ENCODE results near the gene KCNQ2. TPM values are rescaled to one million over a fixed set of nuclear protein-coding genes. Genes with fewer than 3 reads are reported as not detected.

Gene KCNQ2
- total RNA-seq, 2 experiments from 2014 or later, result not detected

DNA sequence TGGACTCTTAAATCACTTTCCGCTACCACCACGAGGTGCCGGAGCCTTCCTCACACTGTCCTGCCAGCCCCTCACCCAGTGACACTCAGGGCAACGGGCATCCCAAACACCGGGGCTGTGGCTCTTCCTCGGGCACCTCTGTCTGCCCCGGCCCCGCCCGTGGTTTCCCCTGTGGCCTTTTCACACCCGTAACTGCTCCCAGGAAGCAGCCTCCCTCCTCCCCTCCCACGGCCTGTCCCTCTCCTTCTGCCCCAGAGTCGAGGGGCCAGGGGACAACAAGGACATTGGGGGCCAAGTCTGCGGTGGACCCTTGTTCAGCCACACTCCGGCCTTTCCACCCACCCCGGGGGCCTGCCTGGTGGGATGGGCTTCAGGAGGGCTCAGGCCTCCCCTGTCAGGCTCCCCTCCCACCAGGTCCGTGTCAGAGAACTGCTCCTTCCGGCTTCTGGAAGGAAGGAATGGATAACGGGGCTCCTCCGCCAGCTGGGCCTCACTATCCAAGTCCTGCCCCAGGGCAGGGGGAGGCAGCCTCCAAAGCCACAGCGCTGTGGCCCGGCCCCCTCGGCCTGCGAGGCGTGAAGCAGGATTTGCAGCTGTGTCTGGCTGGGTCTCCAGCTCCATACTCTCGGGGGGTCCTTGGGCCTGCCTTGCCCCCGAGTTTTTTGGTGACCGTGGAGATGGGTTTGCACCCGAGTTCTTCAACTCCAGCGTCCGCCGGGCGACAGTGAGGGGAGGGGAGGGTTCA, 56.6 kb downstream of the KCNQ2 start:
- Mint-ChIP-seq H3K9me3 (ENCODE audit: low read depth) (no peaks in the 10 kb centered on the region), H3K27me3 (peaks cover 3% of the 10 kb centered on the region), H3K27ac (no peak overlapping the region), H3K36me3 (ENCODE audit: low read depth) (no peaks in the 10 kb centered on the region), H3K4me3 (no peak overlapping the region), H3K4me1 (peaks cover 4% of the 10 kb centered on the region)
- ATAC-seq, result no peak
- no peak for DNase-seq
- ChIA-PET POLR2A (no interaction called here), CTCF (no interaction called here)
- intact Hi-C loops (cut with DNase I, micrococcal nuclease), result no loop called here

GRCh38 chr20:63414720-63415430, 57.6 kb downstream of the KCNQ2 start:
- peaks cover 3% of the 10 kb centered on the region for H3K27me3 Mint-ChIP-seq
- ATAC-seq (no peak), DNase-seq (no peak)
- H3K4me1 Mint-ChIP-seq, result peaks cover 4% of the 10 kb centered on the region
- CTCF ChIA-PET, result interaction anchor here (0.5 kb wide), 1 partner anchor 190 kb away, joined by 3 read pairs; no protein-coding TSS in a partner anchor
- no peak overlapping the region for H3K27ac Mint-ChIP-seq
- no peaks in the 10 kb centered on the region for H3K36me3 Mint-ChIP-seq (ENCODE audit: low read depth)
- intact Hi-C loops (cut with DNase I, micrococcal nuclease), result no loop called here
- POLR2A ChIA-PET, result no interaction called here
- H3K4me3 Mint-ChIP-seq, result no peak overlapping the region
- no peaks in the 10 kb centered on the region for H3K9me3 Mint-ChIP-seq (ENCODE audit: low read depth)

GRCh38 chr20:63413963-63414684, 58.3 kb downstream of the KCNQ2 start:
- H3K4me3 Mint-ChIP-seq, result no peak overlapping the region
- DNase-seq (no peak), ATAC-seq (no peak)
- ChIA-PET CTCF (interaction anchor here (0.5 kb wide), 1 partner anchor 189 kb away, joined by 3 read pairs; no protein-coding TSS in a partner anchor), POLR2A (interaction anchor here (0.6 kb wide), 1 partner anchor 457 kb away, joined by 4 read pairs; no protein-coding TSS in a partner anchor)
- no peak overlapping the region for H3K27ac Mint-ChIP-seq
- peaks cover 4% of the 10 kb centered on the region for H3K4me1 Mint-ChIP-seq
- intact Hi-C loops (cut with DNase I, micrococcal nuclease), result no loop called here
- peaks cover 3% of the 10 kb centered on the region for H3K27me3 Mint-ChIP-seq
- H3K9me3 Mint-ChIP-seq (ENCODE audit: low read depth), result no peaks in the 10 kb centered on the region
- H3K36me3 Mint-ChIP-seq (ENCODE audit: low read depth), result no peaks in the 10 kb centered on the region

DNA sequence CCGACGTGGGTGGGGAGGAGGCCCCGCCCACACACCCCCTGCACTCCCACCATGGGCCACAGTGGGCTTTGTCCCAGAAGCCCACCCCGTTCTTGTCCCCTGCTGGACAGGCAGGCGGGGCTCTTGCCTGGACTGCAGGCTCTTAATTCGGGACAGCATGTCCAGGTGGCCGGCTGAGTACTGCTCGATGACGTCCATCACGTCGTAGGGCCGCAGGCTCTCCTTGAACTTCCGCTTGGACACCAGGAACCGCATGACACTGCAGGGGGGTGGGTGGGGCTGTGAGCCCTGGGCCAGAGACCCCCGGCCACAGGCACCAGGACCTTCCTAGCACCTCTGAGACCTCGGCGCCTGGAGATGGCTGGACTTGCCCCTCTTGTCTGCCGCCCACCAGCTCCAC, 59.1 kb downstream of the KCNQ2 start:
- ChIA-PET CTCF (no interaction called here), POLR2A (interaction anchor here (0.6 kb wide), 1 partner anchor 458 kb away, joined by 4 read pairs; no protein-coding TSS in a partner anchor)
- peaks cover 3% of the 10 kb centered on the region for H3K27me3 Mint-ChIP-seq
- H3K36me3 Mint-ChIP-seq (ENCODE audit: low read depth), result no peaks in the 10 kb centered on the region
- H3K4me3 Mint-ChIP-seq, result no peak overlapping the region
- H3K27ac Mint-ChIP-seq, result no peak overlapping the region
- intact Hi-C loops (cut with DNase I, micrococcal nuclease), result no loop called here
- no peaks in the 10 kb centered on the region for H3K9me3 Mint-ChIP-seq (ENCODE audit: low read depth)
- DNase-seq (no peak), ATAC-seq (no peak)
- H3K4me1 Mint-ChIP-seq, result peaks cover 4% of the 10 kb centered on the region

- DNase-seq (no peak), ATAC-seq (no peak)
- H3K9me3 Mint-ChIP-seq (ENCODE audit: low read depth), result no peaks in the 10 kb centered on the region
- POLR2A ChIA-PET, result no interaction called here
- intact Hi-C loops (cut with DNase I, micrococcal nuclease), result no loop called here
- H3K27me3 Mint-ChIP-seq, result peaks cover 3% of the 10 kb centered on the region
- H3K27ac Mint-ChIP-seq, result no peak overlapping the region
- H3K36me3 Mint-ChIP-seq (ENCODE audit: low read depth), result no peaks in the 10 kb centered on the region
- H3K4me3 Mint-ChIP-seq, result no peak overlapping the region
- CTCF ChIA-PET, result no interaction called here
- H3K4me1 Mint-ChIP-seq, result peaks cover 4% of the 10 kb centered on the region
Observed at GRCh38 chr20:63412889-63413288, 59.6 kb downstream of the KCNQ2 start.

DNA sequence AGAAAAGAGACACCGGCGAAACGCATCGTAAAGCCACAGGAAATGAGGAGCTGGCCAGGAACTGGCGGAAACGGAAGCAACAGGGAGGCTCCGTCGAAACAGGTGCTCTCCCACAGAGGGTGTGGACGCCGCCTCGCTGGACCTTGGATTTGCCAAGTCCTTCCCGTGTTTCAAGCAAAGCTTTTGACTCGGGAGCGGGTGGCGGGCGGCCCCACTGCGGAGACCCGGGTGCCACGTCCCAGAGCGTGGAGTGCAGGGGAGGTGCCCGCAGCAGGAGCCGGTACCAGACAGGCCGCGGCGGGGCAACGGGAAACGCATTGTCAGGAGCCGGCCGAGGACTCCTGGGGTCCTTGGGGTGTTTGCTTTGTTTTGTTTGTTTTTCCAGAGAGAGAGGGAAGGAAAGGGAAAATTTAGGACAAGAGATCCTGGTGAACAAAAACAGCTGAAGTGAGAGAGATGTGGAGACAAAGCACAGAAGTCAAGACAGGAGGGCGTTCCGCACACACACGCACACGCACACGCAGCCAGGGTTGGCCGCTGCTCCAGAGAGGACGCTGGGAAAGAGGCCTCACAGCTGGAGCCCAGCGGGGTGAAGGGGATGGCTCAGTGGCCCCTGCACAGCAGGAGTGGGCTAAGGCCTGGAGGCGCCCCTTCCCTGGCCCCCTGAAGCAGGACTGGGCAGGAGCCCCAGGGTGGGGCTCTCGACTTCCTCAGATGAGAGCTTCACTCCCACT, 60.4 kb downstream of the KCNQ2 start:
- no peaks in the 10 kb centered on the region for H3K9me3 Mint-ChIP-seq (ENCODE audit: low read depth)
- DNase-seq (no peak), ATAC-seq (no peak)
- peaks cover 3% of the 10 kb centered on the region for H3K27me3 Mint-ChIP-seq
- ChIA-PET POLR2A (no interaction called here), CTCF (no interaction called here)
- no peak overlapping the region for H3K27ac Mint-ChIP-seq
- intact Hi-C loops (cut with DNase I, micrococcal nuclease), result no loop called here
- no peak overlapping the region for H3K4me3 Mint-ChIP-seq
- H3K36me3 Mint-ChIP-seq (ENCODE audit: low read depth), result no peaks in the 10 kb centered on the region
- H3K4me1 Mint-ChIP-seq, result peaks cover 4% of the 10 kb centered on the region

- POLR2A ChIA-PET, result no interaction called here
Observed at GRCh38 chr20:63411151-63411897, 61.1 kb downstream of the KCNQ2 start.

DNA sequence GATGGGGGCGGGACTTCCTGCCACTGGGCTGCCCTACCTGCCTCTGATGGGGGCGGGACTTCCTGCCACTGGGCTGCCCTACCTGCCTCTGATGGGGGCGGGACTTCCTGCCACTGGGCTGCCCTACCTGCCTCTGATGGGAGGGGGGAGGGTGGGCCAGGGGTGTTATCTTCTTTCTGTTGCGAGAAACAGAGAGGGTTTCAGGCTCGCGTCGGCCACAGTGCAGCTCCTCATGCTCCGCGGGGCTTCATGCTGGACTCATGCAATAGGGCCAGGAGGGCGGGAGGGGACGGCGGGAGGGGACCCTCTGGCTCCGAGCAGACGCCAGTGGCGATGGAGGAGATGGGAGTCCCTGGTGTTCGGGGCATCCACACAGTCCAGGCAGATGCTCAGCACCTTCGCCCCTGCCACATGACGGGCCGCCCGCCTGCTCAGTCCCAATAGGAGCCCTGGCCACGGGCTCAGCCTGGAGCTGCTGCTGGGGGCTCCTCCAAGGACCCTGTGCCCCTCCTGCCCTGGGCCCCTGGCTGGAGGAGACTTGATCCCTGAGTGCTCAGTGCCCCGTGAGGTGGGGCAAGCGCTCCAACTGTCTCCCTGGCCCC, 62.5 kb downstream of the KCNQ2 start:
- H3K9me3 Mint-ChIP-seq (ENCODE audit: low read depth), result no peaks in the 10 kb centered on the region

More at GRCh38 chr20:63411151-63411897, 61.1 kb downstream of the KCNQ2 start:
- intact Hi-C loops (cut with DNase I, micrococcal nuclease), result no loop called here
- peak; percentile 19 for ATAC-seq
- Mint-ChIP-seq H3K27me3 (peaks cover 3% of the 10 kb centered on the region), H3K27ac (no peak overlapping the region), H3K4me1 (peaks cover 4% of the 10 kb centered on the region), H3K36me3 (ENCODE audit: low read depth) (no peaks in the 10 kb centered on the region), H3K4me3 (no peak overlapping the region), H3K9me3 (ENCODE audit: low read depth) (no peaks in the 10 kb centered on the region)
- CTCF ChIA-PET, result interaction anchor here (0.5 kb wide), 1 partner anchor 442 kb away, joined by 3 read pairs; no protein-coding TSS in a partner anchor
- DNase-seq, result no peak

GRCh38 chr20:63409066-63409833, 63.2 kb downstream of the KCNQ2 start:
- H3K9me3 Mint-ChIP-seq (ENCODE audit: low read depth), result no peaks in the 10 kb centered on the region
- H3K4me1 Mint-ChIP-seq, result peaks cover 4% of the 10 kb centered on the region
- intact Hi-C loops (cut with DNase I, micrococcal nuclease), result no loop called here
- ChIA-PET POLR2A (no interaction called here), CTCF (interaction anchor here (0.6 kb wide), 1 partner anchor 31 kb away, joined by 3 read pairs; no protein-coding TSS in a partner anchor)
- H3K27me3 Mint-ChIP-seq, result peaks cover 3% of the 10 kb centered on the region
- no peak overlapping the region for H3K27ac Mint-ChIP-seq
- ATAC-seq (no peak), DNase-seq (no peak)
- H3K4me3 Mint-ChIP-seq, result no peak overlapping the region
- no peaks in the 10 kb centered on the region for H3K36me3 Mint-ChIP-seq (ENCODE audit: low read depth)

More for the DNA sequence above, 62.5 kb downstream of the KCNQ2 start:
- ChIA-PET POLR2A (no interaction called here), CTCF (interaction anchor here (0.6 kb wide), 1 partner anchor 30 kb away, joined by 3 read pairs; no protein-coding TSS in a partner anchor)
- intact Hi-C loops (cut with DNase I, micrococcal nuclease), result no loop called here
- H3K4me1 Mint-ChIP-seq, result peaks cover 4% of the 10 kb centered on the region
- H3K36me3 Mint-ChIP-seq (ENCODE audit: low read depth), result no peaks in the 10 kb centered on the region
- peaks cover 3% of the 10 kb centered on the region for H3K27me3 Mint-ChIP-seq
- H3K27ac Mint-ChIP-seq, result no peak overlapping the region
- ATAC-seq (no peak), DNase-seq (no peak)
- H3K4me3 Mint-ChIP-seq, result no peak overlapping the region

- ATAC-seq (no peak), DNase-seq (no peak)
- intact Hi-C loops (cut with DNase I, micrococcal nuclease), result no loop called here
- peaks cover 4% of the 10 kb centered on the region for H3K4me1 Mint-ChIP-seq
- ChIA-PET CTCF (no interaction called here), POLR2A (no interaction called here)
- no peaks in the 10 kb centered on the region for H3K9me3 Mint-ChIP-seq (ENCODE audit: low read depth)
- no peak overlapping the region for H3K27ac Mint-ChIP-seq
- peaks cover 3% of the 10 kb centered on the region for H3K27me3 Mint-ChIP-seq
- H3K36me3 Mint-ChIP-seq (ENCODE audit: low read depth), result no peaks in the 10 kb centered on the region
- H3K4me3 Mint-ChIP-seq, result no peak overlapping the region
Observed at GRCh38 chr20:63408684-63409046, 63.8 kb downstream of the KCNQ2 start.
